ENCODE measurements around the gene GLIS2. TPM values are rescaled to one million over a fixed set of nuclear protein-coding genes. Genes with fewer than 3 reads are reported as not detected.

The GLIS2 gene
- 17.2 and 17.4 TPM in 2 replicates for total RNA-seq
- long read RNA-seq, partial matches to known transcripts = 0 of 1 reads
- long read RNA-seq, other reads (novel, unspliced or antisense) = 1 of 1 reads

GRCh38 chr16:4315186-4316107 lies at the start of gene GLIS2:
Gene GLIS2 (plus strand): TSS chr16:4316067. CDS start chr16:4332281, 16,214 bp downstream.
- Mint-ChIP-seq H3K9me3 (no peaks in the 10 kb centered on the region), H3K27me3 (ENCODE audit: low read depth) (peaks cover 11% of the 10 kb centered on the region), H3K27ac (ENCODE audit: unreplicated experiment) (no peak within 1 kb of the TSS), H3K4me3 (peak within 1 kb of the TSS; percentile 92), H3K4me1 (peaks cover 23% of the 10 kb centered on the region), H3K36me3 (ENCODE audit: low read depth) (no peaks in the 10 kb centered on the region)
- no peak for TF ChIP-seq CTCF (conservative IDR thresholded peaks at IDR 0.05)
- DNase-seq (ENCODE audit: low read depth, low spot score) = peak; percentile 66

- H3K27me3 Mint-ChIP-seq (ENCODE audit: low read depth) = no peaks in the 10 kb centered on the region
- no peak overlapping the region for H3K27ac Mint-ChIP-seq (ENCODE audit: unreplicated experiment)
- H3K4me1 Mint-ChIP-seq = peaks cover 19% of the 10 kb centered on the region
- no peak for DNase-seq (ENCODE audit: low read depth, low spot score)
- peak overlapping the region; percentile 47 for H3K4me3 Mint-ChIP-seq
- TF ChIP-seq CTCF (conservative IDR thresholded peaks at IDR 0.05) = no peak
- peaks cover 14% of the 10 kb centered on the region for H3K36me3 Mint-ChIP-seq (ENCODE audit: low read depth)
- H3K9me3 Mint-ChIP-seq = no peaks in the 10 kb centered on the region
Measured at GRCh38 chr16:4266372-4266771, 49.5 kb upstream of the GLIS2 start.

- peaks cover 8% of the 10 kb centered on the region for H3K36me3 Mint-ChIP-seq (ENCODE audit: low read depth)
- H3K27me3 Mint-ChIP-seq (ENCODE audit: low read depth) = peaks cover 5% of the 10 kb centered on the region
- TF ChIP-seq CTCF (conservative IDR thresholded peaks at IDR 0.05) = no peak
- no peak for DNase-seq (ENCODE audit: low read depth, low spot score)
- H3K27ac Mint-ChIP-seq (ENCODE audit: unreplicated experiment) = no peak overlapping the region
- H3K9me3 Mint-ChIP-seq = no peaks in the 10 kb centered on the region
- H3K4me1 Mint-ChIP-seq = peaks cover 13% of the 10 kb centered on the region
- H3K4me3 Mint-ChIP-seq = peak overlapping the region; percentile 90
Measured at GRCh38 chr16:4270091-4270490, 45.8 kb upstream of the GLIS2 start.

GRCh38 chr16:4270595-4270994 lies 45.3 kb upstream of the GLIS2 start:
- no peaks in the 10 kb centered on the region for H3K9me3 Mint-ChIP-seq
- DNase-seq (ENCODE audit: low read depth, low spot score) = no peak
- TF ChIP-seq CTCF (conservative IDR thresholded peaks at IDR 0.05) = no peak
- H3K27me3 Mint-ChIP-seq (ENCODE audit: low read depth) = peaks cover 5% of the 10 kb centered on the region
- H3K27ac Mint-ChIP-seq (ENCODE audit: unreplicated experiment) = no peak overlapping the region
- peaks cover 13% of the 10 kb centered on the region for H3K4me1 Mint-ChIP-seq
- H3K4me3 Mint-ChIP-seq = peak overlapping the region; percentile 90
- H3K36me3 Mint-ChIP-seq (ENCODE audit: low read depth) = peaks cover 8% of the 10 kb centered on the region

- peak overlapping the region; percentile 90 for H3K4me3 Mint-ChIP-seq
Measured at GRCh38 chr16:4271176-4272113, 44.4 kb upstream of the GLIS2 start.

More at GRCh38 chr16:4271176-4272113, 44.4 kb upstream of the GLIS2 start:
- DNase-seq (ENCODE audit: low read depth, low spot score) = peak; percentile 85
- H3K4me1 Mint-ChIP-seq = peaks cover 9% of the 10 kb centered on the region
- H3K9me3 Mint-ChIP-seq = no peaks in the 10 kb centered on the region
- H3K27ac Mint-ChIP-seq (ENCODE audit: unreplicated experiment) = peak overlapping the region; percentile 87
- peaks cover 5% of the 10 kb centered on the region for H3K27me3 Mint-ChIP-seq (ENCODE audit: low read depth)
- H3K36me3 Mint-ChIP-seq (ENCODE audit: low read depth) = peaks cover 6% of the 10 kb centered on the region
- no peak for TF ChIP-seq CTCF (conservative IDR thresholded peaks at IDR 0.05)

All from neural crest cell (in vitro differentiated cells).